ENCODE data around the gene ABHD17A. TPM values are rescaled to one million over a fixed set of nuclear protein-coding genes. Genes with fewer than 3 reads are reported as not detected.
A peak's percentile ranks its signal among the peaks of the same experiment; 100 is the strongest.

The ABHD17A gene
- total RNA-seq, 1 donor from 2014 or later = 20.2 TPM

- Mint-ChIP-seq H3K27ac (no peak overlapping the region), H3K4me1 (peaks cover 29% of the 10 kb centered on the region), H3K36me3 (no peaks in the 10 kb centered on the region), H3K9me3 (no peaks in the 10 kb centered on the region), H3K27me3 (ENCODE audit: insufficient read depth, low read depth) (peaks cover 3% of the 10 kb centered on the region), H3K4me3 (no peak overlapping the region)
- TF ChIP-seq CTCF (IDR thresholded peaks at IDR 0.05) (no peak), EZH2 (IDR thresholded peaks at IDR 0.05) (no peak), EZH2phosphoT487 (IDR thresholded peaks at IDR 0.05) (no peak)
- H3K4me1 ChIP-seq = peaks cover 51% of the 10 kb centered on the region
- peaks cover 19% of the 10 kb centered on the region for H3K27me3 ChIP-seq
- H3K36me3 ChIP-seq = no peaks in the 10 kb centered on the region
- peaks cover 67% of the 10 kb centered on the region for H4K20me1 ChIP-seq (ENCODE audit: low read depth)
- H3K9me3 ChIP-seq (ENCODE audit: low read depth) = no peaks in the 10 kb centered on the region
- no peak overlapping the region for H2AFZ ChIP-seq (replicated peaks)
- H3K4me2 ChIP-seq = no peak overlapping the region
- H3K79me2 ChIP-seq (ENCODE audit: low read depth) = peaks cover 48% of the 10 kb centered on the region
- H3F3A ChIP-seq (ENCODE audit: low read depth) = peaks cover 32% of the 10 kb centered on the region
- H3K9ac ChIP-seq = no peak overlapping the region
- no peak for DNase-seq (ENCODE audit: low spot score)
- no peak overlapping the region for H3K27ac ChIP-seq
- H3K4me3 ChIP-seq = no peak overlapping the region
Measured at GRCh38 chr19:1854039-1854541, 31.2 kb downstream of the ABHD17A start.

- no peaks in the 10 kb centered on the region for H3K9me3 Mint-ChIP-seq
- H3K4me3 Mint-ChIP-seq = peak overlapping the region; percentile 73
- peak; percentile 81 for TF ChIP-seq CTCF (IDR thresholded peaks at IDR 0.05)
- TF ChIP-seq EZH2phosphoT487 (IDR thresholded peaks at IDR 0.05) = no peak
- no peak for TF ChIP-seq EZH2 (IDR thresholded peaks at IDR 0.05)
- no peaks in the 10 kb centered on the region for H3K36me3 Mint-ChIP-seq
- peaks cover 19% of the 10 kb centered on the region for H3K27me3 ChIP-seq
- no peak overlapping the region for H2AFZ ChIP-seq (replicated peaks)
- peaks cover 29% of the 10 kb centered on the region for H3K4me1 Mint-ChIP-seq
- no peaks in the 10 kb centered on the region for H3K9me3 ChIP-seq (ENCODE audit: low read depth)
- H3K79me2 ChIP-seq (ENCODE audit: low read depth) = peaks cover 42% of the 10 kb centered on the region
- no peak overlapping the region for H3K4me2 ChIP-seq
- H3K9ac ChIP-seq = no peak overlapping the region
- H3K4me1 ChIP-seq = peaks cover 45% of the 10 kb centered on the region
- peaks cover 64% of the 10 kb centered on the region for H4K20me1 ChIP-seq (ENCODE audit: low read depth)
- peaks cover 35% of the 10 kb centered on the region for H3F3A ChIP-seq (ENCODE audit: low read depth)
- peaks cover 3% of the 10 kb centered on the region for H3K27me3 Mint-ChIP-seq (ENCODE audit: insufficient read depth, low read depth)
- H3K36me3 ChIP-seq = no peaks in the 10 kb centered on the region
- H3K4me3 ChIP-seq = no peak overlapping the region
- H3K27ac Mint-ChIP-seq = no peak overlapping the region
- peak; percentile 72 for DNase-seq (ENCODE audit: low spot score)
- H3K27ac ChIP-seq = no peak overlapping the region
Measured at GRCh38 chr19:1853295-1854038, 31.8 kb downstream of the ABHD17A start.

- Histone ChIP-seq H3K9ac (no peak overlapping the region), H4K20me1 (ENCODE audit: low read depth) (peaks cover 60% of the 10 kb centered on the region), H3K27me3 (peaks cover 12% of the 10 kb centered on the region), H3K36me3 (no peaks in the 10 kb centered on the region), H3K79me2 (ENCODE audit: low read depth) (peaks cover 39% of the 10 kb centered on the region), H3F3A (ENCODE audit: low read depth) (peaks cover 39% of the 10 kb centered on the region), H3K9me3 (ENCODE audit: low read depth) (no peaks in the 10 kb centered on the region), H3K27ac (no peak overlapping the region), H3K4me3 (no peak overlapping the region), H2AFZ (replicated peaks) (no peak overlapping the region), H3K4me1 (peaks cover 38% of the 10 kb centered on the region), H3K4me2 (no peak overlapping the region)
- Mint-ChIP-seq H3K36me3 (no peaks in the 10 kb centered on the region), H3K4me1 (peaks cover 22% of the 10 kb centered on the region), H3K27me3 (ENCODE audit: insufficient read depth, low read depth) (peaks cover 3% of the 10 kb centered on the region), H3K27ac (no peak overlapping the region), H3K4me3 (no peak overlapping the region), H3K9me3 (no peaks in the 10 kb centered on the region)
- TF ChIP-seq EZH2 (IDR thresholded peaks at IDR 0.05) (no peak), EZH2phosphoT487 (IDR thresholded peaks at IDR 0.05) (no peak), CTCF (IDR thresholded peaks at IDR 0.05) (no peak)
- no peak for DNase-seq (ENCODE audit: low spot score)
Measured at GRCh38 chr19:1852581-1853128, 32.6 kb downstream of the ABHD17A start.

All from neural progenitor cell (in vitro differentiated cells).